WTC11 (cell line): Measurements from ENCODE around the gene MEIOSIN. TPM values are rescaled to one million over a fixed set of nuclear protein-coding genes. Genes with fewer than 3 reads are reported as not detected.

ENCODE experiments used
- ATAC-seq: fragments of 200-7000 bp; cut with Tn5 transposase; 2 replicates; pipeline ENCODE4 v1.10.0; 2021; ENCODE audit warnings: mild to moderate bottlenecking, moderate library complexity
- CTCF ChIA-PET: fragments of 300-600 bp; sonication (Branson Sonifier 250); formaldehyde crosslinking; loops from one replicate; lab custom pipeline; 2021; ENCODE audit warnings: antibody characterized with exemption; lab: Charles Lee
- POLR2A ChIA-PET: fragments of 350-600 bp; sonication (Branson Sonifier 250); formaldehyde crosslinking; loops from one replicate; lab custom pipeline; 2021; ENCODE audit warnings: antibody characterized with exemption; lab: Charles Lee
- DNase-seq: peaks from one replicate; pipeline ENCODE4 v3.0.0; 2021; ENCODE audit warnings: low spot score
- H3K27ac Mint-ChIP-seq: 2 replicates; pipeline ENCODE4 v1.8.0; 2021; ENCODE audit warnings: mixed read lengths
- H3K27me3 Mint-ChIP-seq: 2 replicates; pipeline ENCODE4 v1.8.0; 2021; ENCODE audit warnings: low read depth, mild to moderate bottlenecking, moderate library complexity, mixed read lengths
- H3K36me3 Mint-ChIP-seq: 2 replicates; pipeline ENCODE4 v1.8.0; 2021; ENCODE audit warnings: mixed read lengths
- H3K4me1 Mint-ChIP-seq: 2 replicates; pipeline ENCODE4 v1.8.0; 2022; ENCODE audit warnings: mixed read lengths
- H3K4me3 Mint-ChIP-seq: 2 replicates; pipeline ENCODE4 v1.8.0; 2021; ENCODE audit warnings: mild to moderate bottlenecking, moderate library complexity, mixed read lengths
- H3K9me3 Mint-ChIP-seq: 2 replicates; pipeline ENCODE4 v1.8.0; 2021; ENCODE audit warnings: mixed read lengths
- ARID4B ChIP-seq: sonication (generic); formaldehyde crosslinking; IDR thresholded peaks from 2 replicates; pipeline ENCODE4 v1.8.0; 2023; ENCODE audit warnings: missing genetic modification reagents, mild to moderate bottlenecking, borderline replicate concordance
- ATF1 ChIP-seq: sonication (generic); formaldehyde crosslinking; IDR thresholded peaks from 2 replicates; pipeline ENCODE4 v1.8.1; 2023; ENCODE audit warnings: mild to moderate bottlenecking, moderate library complexity, missing genetic modification reagents
- ATF3 ChIP-seq: sonication (generic); formaldehyde crosslinking; conservative IDR thresholded peaks from 2 replicates; pipeline ENCODE4 v1.8.1; 2022; ENCODE audit warnings: mild to moderate bottlenecking, missing genetic modification reagents
- CTCF ChIP-seq: fragments of 200-600 bp; IDR thresholded peaks from 2 replicates; pipeline ENCODE4 v1.8.0; 2022; ENCODE audit warnings: antibody characterized with exemption
- ERG ChIP-seq: fragments of 250-450 bp; sonication (Bioruptor Pico); IDR thresholded peaks from 2 replicates; pipeline ENCODE4 v1.8.0; 2021; ENCODE audit warnings: mild to moderate bottlenecking
- GTF2I ChIP-seq: fragments of 250-450 bp; sonication (Bioruptor Pico); conservative IDR thresholded peaks from 2 replicates; pipeline ENCODE4 v1.4.0; 2021; ENCODE audit warnings: mild to moderate bottlenecking
- HMGA2 ChIP-seq: fragments of 250-450 bp; sonication (Bioruptor Pico); IDR thresholded peaks from 2 replicates; pipeline ENCODE4 v1.4.0; 2021; ENCODE audit warnings: mild to moderate bottlenecking, moderate library complexity
- JAZF1 ChIP-seq: fragments of 250-450 bp; sonication (Bioruptor Pico); IDR thresholded peaks from 2 replicates; pipeline ENCODE4 v1.9.0; 2021; ENCODE audit warnings: moderate library complexity, mild to moderate bottlenecking, inconsistent platforms
- SMAD3 ChIP-seq: sonication (generic); formaldehyde crosslinking; IDR thresholded peaks from 2 replicates; pipeline ENCODE4 v1.8.0; 2022; ENCODE audit warnings: missing genetic modification reagents, mild to moderate bottlenecking, borderline replicate concordance
- SOX15 ChIP-seq: fragments of 250-450 bp; sonication (Bioruptor Pico); IDR thresholded peaks from 2 replicates; pipeline ENCODE4 v1.9.0; 2021; ENCODE audit warnings: mild to moderate bottlenecking
- TP53 ChIP-seq: sonication (generic); formaldehyde crosslinking; IDR thresholded peaks from 2 replicates; pipeline ENCODE4 v1.8.1; 2023; ENCODE audit warnings: mild to moderate bottlenecking, missing genetic modification reagents
- ZNF121 ChIP-seq: sonication (generic); formaldehyde crosslinking; IDR thresholded peaks from 2 replicates; pipeline ENCODE4 v1.8.0; 2023; ENCODE audit warnings: missing genetic modification reagents
- ZNF232 ChIP-seq: sonication (generic); formaldehyde crosslinking; IDR thresholded peaks from 2 replicates; pipeline ENCODE4 v1.8.0; 2022; ENCODE audit warnings: mild to moderate bottlenecking, missing genetic modification reagents
- ZNF281 ChIP-seq: sonication (generic); formaldehyde crosslinking; IDR thresholded peaks from 2 replicates; pipeline ENCODE4 v1.8.0; 2023; ENCODE audit warnings: mild to moderate bottlenecking, missing genetic modification reagents
- ZNF671 ChIP-seq: fragments of 250-450 bp; sonication (Bioruptor Pico); IDR thresholded peaks from 2 replicates; pipeline ENCODE4 v1.8.0; 2021; ENCODE audit warnings: mild to moderate bottlenecking
- total RNA-seq: library from RNA; stranded (reverse); gene quantifications from 3 replicates; pipeline ENCODE4 v1.2.3, GENCODE V29; 2021
- TF ChIP-seq, protein P1 (sequence below): sonication (generic); formaldehyde crosslinking; conservative IDR thresholded peaks from 2 replicates; pipeline ENCODE4 v1.8.1; 2023; ENCODE audit warnings: mild to moderate bottlenecking, low read depth, missing genetic modification reagents, moderate library complexity
- TF ChIP-seq, protein P2 (sequence below): sonication (generic); formaldehyde crosslinking; IDR thresholded peaks from 2 replicates; pipeline ENCODE4 v1.8.0; 2023; ENCODE audit warnings: missing genetic modification reagents
- TF ChIP-seq, protein P3 (sequence below): sonication (generic); formaldehyde crosslinking; IDR thresholded peaks from 2 replicates; pipeline ENCODE4 v1.8.1; 2023; ENCODE audit warnings: mild to moderate bottlenecking, missing genetic modification reagents, moderate library complexity

Gene MEIOSIN
- total RNA-seq, 1 experiment from 2014 or later, result not detected

- peaks cover 3% of the 10 kb centered on the region for H3K4me1 Mint-ChIP-seq
- H3K27me3 Mint-ChIP-seq, result peaks cover 8% of the 10 kb centered on the region
- ChIA-PET CTCF (interaction anchor here (0.6 to 7.3 kb wide), 7 partner anchors 10 to 60 kb away, joined by 3 to 93 read pairs (median 13); partner anchors contain the start of genes QPCTL and SIX5), POLR2A (interaction anchor here (1.1 to 2.9 kb wide), 2 partner anchors 16 to 23 kb away, joined by 4 to 20 read pairs; partner anchors contain the start of gene SIX5)
- no peaks in the 10 kb centered on the region for H3K36me3 Mint-ChIP-seq
- TF ChIP-seq, protein P1, sequence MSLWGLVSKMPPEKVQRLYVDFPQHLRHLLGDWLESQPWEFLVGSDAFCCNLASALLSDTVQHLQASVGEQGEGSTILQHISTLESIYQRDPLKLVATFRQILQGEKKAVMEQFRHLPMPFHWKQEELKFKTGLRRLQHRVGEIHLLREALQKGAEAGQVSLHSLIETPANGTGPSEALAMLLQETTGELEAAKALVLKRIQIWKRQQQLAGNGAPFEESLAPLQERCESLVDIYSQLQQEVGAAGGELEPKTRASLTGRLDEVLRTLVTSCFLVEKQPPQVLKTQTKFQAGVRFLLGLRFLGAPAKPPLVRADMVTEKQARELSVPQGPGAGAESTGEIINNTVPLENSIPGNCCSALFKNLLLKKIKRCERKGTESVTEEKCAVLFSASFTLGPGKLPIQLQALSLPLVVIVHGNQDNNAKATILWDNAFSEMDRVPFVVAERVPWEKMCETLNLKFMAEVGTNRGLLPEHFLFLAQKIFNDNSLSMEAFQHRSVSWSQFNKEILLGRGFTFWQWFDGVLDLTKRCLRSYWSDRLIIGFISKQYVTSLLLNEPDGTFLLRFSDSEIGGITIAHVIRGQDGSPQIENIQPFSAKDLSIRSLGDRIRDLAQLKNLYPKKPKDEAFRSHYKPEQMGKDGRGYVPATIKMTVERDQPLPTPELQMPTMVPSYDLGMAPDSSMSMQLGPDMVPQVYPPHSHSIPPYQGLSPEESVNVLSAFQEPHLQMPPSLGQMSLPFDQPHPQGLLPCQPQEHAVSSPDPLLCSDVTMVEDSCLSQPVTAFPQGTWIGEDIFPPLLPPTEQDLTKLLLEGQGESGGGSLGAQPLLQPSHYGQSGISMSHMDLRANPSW, result no peak
- no peak for TF ChIP-seq ZNF232 (CRISPR knock-in tag)
- TF ChIP-seq, protein P2, sequence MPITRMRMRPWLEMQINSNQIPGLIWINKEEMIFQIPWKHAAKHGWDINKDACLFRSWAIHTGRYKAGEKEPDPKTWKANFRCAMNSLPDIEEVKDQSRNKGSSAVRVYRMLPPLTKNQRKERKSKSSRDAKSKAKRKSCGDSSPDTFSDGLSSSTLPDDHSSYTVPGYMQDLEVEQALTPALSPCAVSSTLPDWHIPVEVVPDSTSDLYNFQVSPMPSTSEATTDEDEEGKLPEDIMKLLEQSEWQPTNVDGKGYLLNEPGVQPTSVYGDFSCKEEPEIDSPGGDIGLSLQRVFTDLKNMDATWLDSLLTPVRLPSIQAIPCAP, result no peak
- TF ChIP-seq ARID4B (CRISPR knock-in tag), result no peak
- no peak for TF ChIP-seq CTCF
- no peak for TF ChIP-seq SMAD3
- no peak for TF ChIP-seq ATF1 (CRISPR knock-in tag)
- no peak for TF ChIP-seq GTF2I (CRISPR knock-in tag)
- TF ChIP-seq ZNF671 (CRISPR knock-in tag), result no peak
- ATAC-seq, result no peak
- H3K9me3 Mint-ChIP-seq, result no peaks in the 10 kb centered on the region
- no peak overlapping the region for H3K27ac Mint-ChIP-seq
- no peak overlapping the region for H3K4me3 Mint-ChIP-seq
- DNase-seq, result no peak
Measured at GRCh38 chr19:45752639-45753038, 19.4 kb downstream of the MEIOSIN start.

- DNase-seq, result peak; percentile 73
- Mint-ChIP-seq H3K27ac (no peak overlapping the region), H3K4me1 (peaks cover 3% of the 10 kb centered on the region), H3K9me3 (no peaks in the 10 kb centered on the region), H3K4me3 (no peak overlapping the region), H3K27me3 (peaks cover 12% of the 10 kb centered on the region), H3K36me3 (no peaks in the 10 kb centered on the region)
- ChIA-PET CTCF (interaction anchor here (0.6 to 7.3 kb wide), 23 partner anchors 8 to 287 kb away, joined by 3 to 93 read pairs (median 6); partner anchors contain the start of genes DMPK, DMWD, FBXO46 and FOXA3), POLR2A (interaction anchor here (0.7 to 2.9 kb wide), 3 partner anchors 15 to 17 kb away, joined by 3 to 20 read pairs (median 3); partner anchors contain the start of gene SIX5)
- ATAC-seq, result peak; percentile 95
- TF ChIP-seq ZNF121 (CRISPR knock-in tag) (no peak), SOX15 (no peak), TP53 (CRISPR knock-in tag) (no peak), GTF2I (CRISPR knock-in tag) (no peak), ZNF281 (CRISPR knock-in tag) (no peak), JAZF1 (CRISPR knock-in tag) (no peak), ERG (CRISPR knock-in tag) (no peak), ATF3 (CRISPR knock-in tag) (no peak), HMGA2 (CRISPR knock-in tag) (no peak)
- TF ChIP-seq, protein P3, sequence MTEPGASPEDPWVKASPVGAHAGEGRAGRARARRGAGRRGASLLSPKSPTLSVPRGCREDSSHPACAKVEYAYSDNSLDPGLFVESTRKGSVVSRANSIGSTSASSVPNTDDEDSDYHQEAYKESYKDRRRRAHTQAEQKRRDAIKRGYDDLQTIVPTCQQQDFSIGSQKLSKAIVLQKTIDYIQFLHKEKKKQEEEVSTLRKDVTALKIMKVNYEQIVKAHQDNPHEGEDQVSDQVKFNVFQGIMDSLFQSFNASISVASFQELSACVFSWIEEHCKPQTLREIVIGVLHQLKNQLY, result no peak
- TF ChIP-seq, protein P2, result no peak
Measured at GRCh38 chr19:45753548-45753947, 20.3 kb downstream of the MEIOSIN start.
